ENCODE measurements around the gene STH.

GRCh38 chr17:45996282-45996937 lies 2.6 kb upstream of the STH start:
- no peak for TF ChIP-seq CTCF (IDR thresholded peaks at IDR 0.05)
- TF ChIP-seq POLR2AphosphoS5 (IDR thresholded peaks at IDR 0.05): no peak

Data from breast epithelium (tissue), 3 donors.